Neuronal stem cell (in vitro differentiated cells): Measurements from ENCODE around the gene THSD7A.

Experiments
- DNase-seq: peaks from one replicate; pipeline ENCODE4 v3.0.0-alpha.2; 2013; ENCODE audit warnings: low spot score
- H2AFZ ChIP-seq: one replicate; pipeline ENCODE4 v1.6.1; 2013; ENCODE audit warnings: mild to moderate bottlenecking, low read length, inconsistent platforms
- H2AK5ac ChIP-seq: 2 replicates; pipeline ENCODE4 v1.6.1; 2013; ENCODE audit warnings: low read depth, mild to moderate bottlenecking, inconsistent platforms, low read length, moderate library complexity, mixed read lengths
- H2BK120ac ChIP-seq: 2 replicates; pipeline ENCODE4 v1.6.1; 2013; ENCODE audit warnings: low read depth, mild to moderate bottlenecking, inconsistent platforms, low read length, moderate library complexity, mixed read lengths
- H2BK12ac ChIP-seq: one replicate; pipeline ENCODE4 v1.6.1; 2013; ENCODE audit warnings: low read length, inconsistent platforms
- H2BK15ac ChIP-seq: 2 replicates; pipeline ENCODE4 v1.6.1; 2013; ENCODE audit warnings: mild to moderate bottlenecking, low read length, inconsistent platforms, mixed read lengths
- H2BK5ac ChIP-seq: one replicate; pipeline ENCODE4 v1.6.1; 2013; ENCODE audit warnings: inconsistent platforms, mild to moderate bottlenecking, low read length, moderate library complexity
- H3K14ac ChIP-seq: one replicate; pipeline ENCODE4 v1.6.1; 2013; ENCODE audit warnings: low read length, inconsistent platforms
- H3K18ac ChIP-seq: 2 replicates; pipeline ENCODE4 v1.6.1; 2013; ENCODE audit warnings: low read length, inconsistent platforms
- H3K23ac ChIP-seq: 2 replicates; pipeline ENCODE4 v1.6.1; 2013; ENCODE audit warnings: low read depth, mild to moderate bottlenecking, mixed read lengths, low read length, inconsistent platforms; ENCODE audit not compliant: poor library complexity
- H3K27ac ChIP-seq: replicated peaks from 3 replicates; pipeline ENCODE4 v1.5.1; 2013; ENCODE audit warnings: low read length, inconsistent platforms
- H3K27me3 ChIP-seq, 3 experiments: 2 replicates each; pipeline ENCODE4 v1.6.1; 2013; ENCODE audit warnings: low read length in 3 of 3, mild to moderate bottlenecking in 2 of 3, inconsistent platforms in 1 of 3, low read depth in 1 of 3, mixed read lengths in 1 of 3, moderate library complexity in 1 of 3; ENCODE audit not compliant: control insufficient read depth in 3 of 3, insufficient read depth in 3 of 3
- H3K36me3 ChIP-seq, 2 donors: replicated peaks in 1 of 2; 2 replicates each; pipeline ENCODE4 v1.6.1; 2013; ENCODE audit warnings: low read length in 2 of 2; ENCODE audit not compliant: control insufficient read depth in 2 of 2, insufficient read depth in 2 of 2
- H3K4ac ChIP-seq: 2 replicates; pipeline ENCODE4 v1.6.1; 2013; ENCODE audit warnings: inconsistent platforms, mild to moderate bottlenecking, low read length, moderate library complexity
- H3K4me1 ChIP-seq, 2 donors: 1 replicate in 1 of 2; 2 replicates in 1 of 2; pipeline ENCODE4 v1.6.1; 2013; ENCODE audit warnings: low read length in 2 of 2, low read depth in 1 of 2; ENCODE audit not compliant: control insufficient read depth in 2 of 2, insufficient read depth in 1 of 2
- H3K4me2 ChIP-seq: one replicate; pipeline ENCODE4 v1.6.1; 2013; ENCODE audit warnings: mild to moderate bottlenecking, low read length, inconsistent platforms; ENCODE audit not compliant: insufficient read depth, poor library complexity, severe bottlenecking
- H3K4me3 ChIP-seq, 2 donors: 2 replicates each; pipeline ENCODE4 v1.5.1; 2013; ENCODE audit warnings: low read length in 2 of 2, mild to moderate bottlenecking in 2 of 2, inconsistent platforms in 1 of 2, moderate library complexity in 1 of 2
- H3K79me1 ChIP-seq: one replicate; pipeline ENCODE4 v1.6.1; 2013; ENCODE audit warnings: low read depth, mild to moderate bottlenecking, inconsistent platforms, low read length, moderate library complexity
- H3K9ac ChIP-seq: one replicate; pipeline ENCODE4 v1.6.1; 2013; ENCODE audit warnings: mild to moderate bottlenecking, low read depth, low read length, inconsistent platforms; ENCODE audit not compliant: poor library complexity
- H3K9me3 ChIP-seq, 2 donors: replicated peaks in 1 of 2; 2 replicates each; pipeline versions ENCODE3 to v1.6.1; 2013; ENCODE audit warnings: low read length in 2 of 2, mild to moderate bottlenecking in 2 of 2, inconsistent platforms in 1 of 2, low read depth in 1 of 2, mixed read lengths in 1 of 2, moderate library complexity in 1 of 2; ENCODE audit not compliant: control insufficient read depth in 2 of 2, insufficient read depth in 1 of 2
- H4K8ac ChIP-seq: one replicate; pipeline ENCODE4 v1.6.1; 2013; ENCODE audit warnings: low read depth, mild to moderate bottlenecking, inconsistent platforms, low read length, moderate library complexity
- H4K91ac ChIP-seq: one replicate; pipeline ENCODE4 v1.6.1; 2013; ENCODE audit warnings: low read length, low read depth, mild to moderate bottlenecking, inconsistent platforms; ENCODE audit not compliant: poor library complexity
- whole genome bisulfite sequencing, 2 donors: extraction: QIAGEN DNeasy Blood & Tissue Kit; methylation state at CpG; one replicate each; pipeline ENCODE4 v1.1.7; 2013; ENCODE audit warnings: missing lambda C conversion rate in 2 of 2, mixed read lengths in 1 of 2; ENCODE audit not compliant: insufficient read length in 2 of 2, insufficient replicate concordance in 1 of 2; ENCODE audit errors: extremely low coverage in 2 of 2; 5-methylcytosine and 5-hydroxymethylcytosine counted together

The THSD7A gene

DNA sequence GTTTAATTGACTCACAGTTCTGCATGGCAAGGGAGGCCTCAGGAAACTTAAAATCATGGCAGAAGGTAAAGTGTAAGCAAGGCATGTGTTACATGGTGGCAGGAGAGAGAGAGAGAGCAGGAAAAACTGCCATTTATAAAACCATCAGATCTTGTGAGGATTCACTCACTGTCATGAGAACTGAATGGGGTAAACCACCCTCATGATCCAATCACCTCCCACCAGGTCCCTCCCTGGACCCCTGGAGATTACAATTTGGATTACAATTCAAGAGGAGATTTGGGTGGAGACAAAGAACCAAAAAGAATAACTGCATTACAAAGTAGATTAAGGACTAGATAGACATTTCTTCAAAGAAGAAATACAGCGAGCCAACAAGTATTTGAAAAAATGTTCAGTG is 324.1 kb downstream of the THSD7A start:
- Histone ChIP-seq H3K4me1 (no peaks in the 10 kb centered on the region), H3K79me1 (no peaks in the 10 kb centered on the region), H3K27ac (no peak overlapping the region), H3K4me3 (no peak overlapping the region), H2BK120ac (no peak overlapping the region), H2AK5ac (no peak overlapping the region), H3K9me3 (peaks cover 0 to 13% of the 10 kb centered on the region in 2 donors), H3K27me3 (no peaks in the 10 kb centered on the region), H3K4ac (no peak overlapping the region), H3K4me2 (no peak overlapping the region), H4K8ac (no peak overlapping the region), H3K18ac (no peak overlapping the region), H3K9ac (no peak overlapping the region), H3K14ac (no peak overlapping the region), H2BK15ac (no peak overlapping the region), H3K36me3 (no peaks in the 10 kb centered on the region), H3K23ac (no peak overlapping the region), H4K91ac (no peak overlapping the region), H2BK12ac (no peak overlapping the region), H2BK5ac (no peak overlapping the region), H2AFZ (no peak overlapping the region)
- no peak for DNase-seq
- WGBS, 2 donors = no CpG with 5 or more reads among the region's 1 CpG

DNA sequence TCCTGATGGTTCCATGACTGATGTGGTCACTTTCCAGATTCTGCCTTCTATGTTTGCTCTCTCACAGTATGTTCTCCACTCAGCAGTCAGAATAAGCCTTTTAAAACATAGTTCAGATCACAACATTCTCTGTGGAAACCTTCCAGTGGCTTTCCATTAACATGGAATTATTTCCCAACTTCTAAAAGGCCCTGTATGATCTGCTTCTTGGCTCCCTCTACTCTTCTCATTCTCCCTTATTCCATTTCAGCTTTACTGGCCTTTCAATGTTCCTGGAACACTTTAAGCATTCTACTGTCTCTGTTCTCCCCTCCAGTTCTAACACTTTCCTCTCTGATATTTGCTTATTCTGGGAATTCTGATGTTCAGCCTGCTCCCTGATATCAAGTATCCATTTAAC is 325.6 kb downstream of the THSD7A start:
- no peak overlapping the region for H3K14ac ChIP-seq
- H3K79me1 ChIP-seq = no peaks in the 10 kb centered on the region
- H2BK15ac ChIP-seq = no peak overlapping the region
- no peak overlapping the region for H2AK5ac ChIP-seq
- peaks cover 0 to 28% of the 10 kb centered on the region in 2 donors for H3K9me3 ChIP-seq
- H2BK120ac ChIP-seq = no peak overlapping the region
- H4K91ac ChIP-seq = no peak overlapping the region
- no peak overlapping the region for H3K27ac ChIP-seq
- H2AFZ ChIP-seq = no peak overlapping the region
- H2BK12ac ChIP-seq = no peak overlapping the region
- no peak overlapping the region for H2BK5ac ChIP-seq
- no peaks in the 10 kb centered on the region for H3K4me1 ChIP-seq
- H3K4me3 ChIP-seq = no peak overlapping the region
- H3K23ac ChIP-seq = no peak overlapping the region
- no peak overlapping the region for H3K4ac ChIP-seq
- H3K18ac ChIP-seq = no peak overlapping the region
- H3K4me2 ChIP-seq = no peak overlapping the region
- H4K8ac ChIP-seq = no peak overlapping the region
- H3K27me3 ChIP-seq = no peaks in the 10 kb centered on the region
- no peaks in the 10 kb centered on the region for H3K36me3 ChIP-seq
- H3K9ac ChIP-seq = no peak overlapping the region
- DNase-seq = no peak

DNA sequence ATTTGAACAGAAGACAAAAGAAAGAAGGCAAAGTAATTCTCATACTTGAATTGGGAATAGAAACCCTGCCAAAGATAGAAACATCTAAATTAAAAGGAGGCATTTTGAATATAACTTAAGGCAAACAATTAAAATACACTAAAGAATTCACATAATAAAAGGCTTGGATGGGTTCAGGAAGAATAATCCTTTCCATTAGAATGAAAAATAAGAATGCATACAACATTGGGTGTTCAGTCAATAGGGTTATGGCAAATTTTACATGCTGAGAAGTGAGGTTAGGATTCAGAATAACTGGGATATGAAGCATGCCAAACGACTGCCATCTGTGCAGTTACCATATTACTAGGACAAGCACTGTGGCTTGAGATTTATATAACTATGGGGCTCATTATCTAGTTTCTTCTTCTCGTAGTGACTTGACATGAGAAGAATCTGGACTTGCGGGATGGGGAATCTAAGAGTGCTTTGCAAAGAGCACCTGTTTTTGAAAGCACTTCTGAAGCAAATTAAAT is 326.5 kb downstream of the THSD7A start:
- Histone ChIP-seq H3K36me3 (no peaks in the 10 kb centered on the region), H3K14ac (no peak overlapping the region), H3K9ac (no peak overlapping the region), H4K8ac (no peak overlapping the region), H3K4me3 (no peak overlapping the region), H3K27me3 (no peaks in the 10 kb centered on the region), H2BK5ac (no peak overlapping the region), H2BK12ac (no peak overlapping the region), H3K4ac (no peak overlapping the region), H3K4me1 (no peaks in the 10 kb centered on the region), H2BK120ac (no peak overlapping the region), H3K9me3 (peaks cover 0 to 34% of the 10 kb centered on the region in 2 donors), H2AK5ac (no peak overlapping the region), H3K27ac (no peak overlapping the region), H4K91ac (no peak overlapping the region), H3K18ac (no peak overlapping the region), H2AFZ (no peak overlapping the region), H3K79me1 (no peaks in the 10 kb centered on the region), H2BK15ac (no peak overlapping the region), H3K23ac (no peak overlapping the region), H3K4me2 (no peak overlapping the region)
- no CpG with 5 or more reads among the region's 3 CpGs for WGBS, 2 donors
- DNase-seq = no peak

DNA sequence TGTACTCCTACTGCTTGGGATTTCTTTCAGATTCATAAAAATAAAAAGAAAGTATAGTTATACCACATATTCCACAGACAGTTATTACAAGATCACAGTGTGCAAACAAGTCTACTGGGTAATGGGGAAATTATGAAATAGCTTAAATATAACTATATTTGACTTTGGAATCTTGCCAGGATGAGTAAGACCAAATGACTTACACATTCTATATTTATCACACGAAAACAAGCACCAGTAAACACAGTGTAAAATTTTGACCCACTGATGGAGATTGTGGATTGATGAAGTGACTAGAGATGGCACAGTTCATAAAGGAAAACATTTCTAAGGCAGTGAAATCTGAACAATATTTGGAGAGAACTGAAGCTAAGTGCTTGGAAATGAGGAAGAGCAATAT is 339.7 kb downstream of the THSD7A start:
- Histone ChIP-seq H3K4me2 (no peak overlapping the region), H3K4me3 (no peak overlapping the region), H3K79me1 (no peaks in the 10 kb centered on the region), H2BK5ac (no peak overlapping the region), H2AFZ (no peak overlapping the region), H3K4ac (no peak overlapping the region), H3K14ac (no peak overlapping the region), H4K8ac (no peak overlapping the region), H3K27ac (no peak overlapping the region), H2BK15ac (no peak overlapping the region), H3K36me3 (no peaks in the 10 kb centered on the region), H3K9me3 (peaks cover 0 to 2% of the 10 kb centered on the region in 2 donors), H3K23ac (no peak overlapping the region), H2BK120ac (no peak overlapping the region), H2BK12ac (no peak overlapping the region), H3K18ac (no peak overlapping the region), H4K91ac (no peak overlapping the region), H3K9ac (no peak overlapping the region), H2AK5ac (no peak overlapping the region), H3K27me3 (no peaks in the 10 kb centered on the region), H3K4me1 (peaks cover 0 to 7% of the 10 kb centered on the region in 2 donors)
- no peak for DNase-seq
- WGBS, 2 donors = no CpG with 5 or more reads among the region's 1 CpG
